NCI-H2227 treated with DMSO at 0.1 percent for 48 hours (cell line): Measurements from ENCODE around the gene EBF3.

Experiments used
- DNase-seq: peaks from one replicate; lab custom pipeline; 2025; lab: John Stamatoyannopoulos, UW

The EBF3 gene

GRCh38 chr10:129852829-129853561 lies 111.1 kb downstream of the EBF3 start:
- no peak for DNase-seq

DNA sequence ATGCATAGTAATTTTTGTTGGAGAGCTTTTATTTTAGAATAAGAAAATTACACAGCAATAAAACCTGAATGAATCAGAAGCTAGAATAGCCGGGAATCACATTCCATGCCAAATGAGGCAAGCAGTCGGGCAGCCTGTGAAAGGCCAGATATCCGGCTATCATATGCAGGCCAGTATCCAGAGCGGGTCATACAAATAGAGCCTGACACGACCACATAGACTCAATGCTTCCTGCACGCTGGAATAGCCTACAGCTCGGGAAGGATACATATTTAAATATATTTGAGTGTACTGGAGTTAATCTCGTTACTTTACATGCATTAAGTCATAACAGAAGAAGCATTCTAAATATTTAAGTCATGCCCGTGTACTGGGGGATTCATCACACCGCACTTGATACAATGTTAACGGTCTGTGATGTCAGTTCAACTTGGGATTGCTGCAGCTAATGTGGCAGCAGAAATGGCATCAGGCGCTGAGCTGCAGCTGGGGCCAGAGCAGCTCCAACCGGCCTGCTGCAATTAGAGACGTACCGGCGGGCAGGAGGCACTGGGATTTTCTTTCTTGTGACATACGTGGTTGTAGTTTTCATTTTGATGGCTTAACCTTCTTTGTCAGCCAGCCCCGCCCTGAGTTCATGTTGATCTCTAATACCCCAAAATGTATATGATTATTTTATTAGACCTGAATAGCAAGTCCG lies 112.0 kb downstream of the EBF3 start:
- DNase-seq: no peak

DNA sequence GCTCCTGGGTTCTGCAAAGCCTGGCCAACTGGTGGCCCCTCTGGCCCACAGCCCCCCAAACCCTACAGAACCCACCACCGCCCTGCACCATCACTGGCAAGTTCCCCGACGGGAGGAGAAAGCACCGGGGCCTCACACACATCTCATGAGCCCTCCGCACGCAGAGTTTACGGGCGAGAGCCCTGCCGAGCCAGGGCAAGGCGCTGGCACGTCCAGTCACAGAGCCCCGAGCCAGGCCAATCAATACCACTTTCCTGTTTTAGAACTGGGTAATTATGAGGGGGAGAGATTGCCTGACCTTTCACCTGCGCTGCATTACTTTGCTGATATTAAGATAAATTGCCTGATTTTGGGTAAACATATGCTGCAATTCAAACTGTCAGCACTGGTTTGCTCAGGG lies 113.3 kb downstream of the EBF3 start:
- DNase-seq: no peak

DNA sequence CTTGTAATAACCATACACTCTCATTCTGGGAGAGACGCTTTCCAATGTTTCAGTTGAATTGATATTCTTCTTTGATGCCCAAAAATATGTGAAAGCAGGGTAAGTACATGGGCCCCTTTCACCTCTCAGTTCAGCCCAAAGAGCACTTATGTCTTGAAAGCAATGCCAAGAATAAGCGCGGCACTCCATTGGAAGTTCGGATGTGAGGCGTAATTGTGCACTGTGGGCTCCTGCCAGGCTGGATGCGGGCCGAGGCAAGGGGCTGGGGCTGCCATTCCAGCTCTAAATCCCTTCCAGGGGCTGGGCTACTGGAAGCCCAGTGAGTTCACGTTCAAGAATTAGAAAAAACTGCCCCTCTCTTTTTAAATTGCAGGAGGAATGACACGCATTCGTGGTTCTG lies 113.8 kb downstream of the EBF3 start:
- no peak for DNase-seq

- DNase-seq: no peak
Measured at GRCh38 chr10:129849853-129850252, 114.2 kb downstream of the EBF3 start.

DNA sequence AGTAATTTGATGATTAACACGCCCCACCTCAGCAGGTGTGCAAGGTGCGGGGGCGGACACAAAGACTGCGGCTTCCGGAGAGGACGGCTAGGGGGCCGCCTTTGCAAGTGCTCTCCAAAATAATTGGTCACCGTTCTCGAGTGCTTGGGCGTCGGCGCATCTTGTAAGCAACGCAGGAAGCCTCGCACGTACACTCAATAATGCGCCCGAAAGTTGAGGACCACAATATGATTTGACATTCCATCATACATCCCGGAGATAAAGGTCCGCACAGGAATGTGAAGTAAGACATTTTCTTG lies 114.7 kb downstream of the EBF3 start:
- DNase-seq: no peak

- DNase-seq: no peak
Measured at GRCh38 chr10:129848696-129849451, 115.2 kb downstream of the EBF3 start.

DNA sequence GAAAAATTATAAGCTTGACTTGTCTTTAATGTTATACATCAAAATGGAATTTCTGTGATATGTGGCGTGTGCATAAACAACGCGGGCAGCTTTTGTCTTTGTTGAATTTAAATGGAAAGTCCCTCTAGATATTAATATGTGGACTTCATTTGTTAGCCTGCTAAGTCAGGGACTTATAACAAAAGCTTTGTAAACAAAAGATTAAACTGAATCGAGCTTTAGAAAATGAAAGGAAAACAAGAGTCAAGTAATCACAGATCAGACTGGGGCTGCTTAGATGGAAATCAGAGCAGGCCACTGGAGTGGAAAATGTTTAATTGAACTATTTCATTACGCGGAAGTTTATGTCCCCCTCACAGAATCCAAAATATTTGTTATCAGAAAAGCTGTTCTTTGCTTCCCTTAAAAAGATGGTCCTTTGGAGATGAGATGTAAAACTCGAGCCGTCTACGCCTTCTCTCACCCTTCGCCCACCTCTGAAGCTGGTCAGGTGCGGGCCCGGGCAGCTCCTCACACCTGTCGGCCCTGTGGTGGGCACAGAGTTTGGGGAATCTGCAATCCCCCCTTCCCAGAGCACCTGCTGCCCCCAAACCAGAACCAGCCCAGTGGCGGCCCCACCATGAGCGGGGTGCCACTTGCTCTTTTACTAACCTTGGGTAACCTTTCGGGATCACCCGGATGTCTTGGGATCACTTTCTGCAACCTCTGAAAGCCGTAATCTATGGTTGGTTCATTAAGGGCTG lies 116.2 kb downstream of the EBF3 start:
- DNase-seq: no peak

GRCh38 chr10:129846991-129847391 lies 117.1 kb downstream of the EBF3 start:
- DNase-seq: no peak

GRCh38 chr10:129845111-129845753 lies 118.8 kb downstream of the EBF3 start:
- no peak for DNase-seq

DNA sequence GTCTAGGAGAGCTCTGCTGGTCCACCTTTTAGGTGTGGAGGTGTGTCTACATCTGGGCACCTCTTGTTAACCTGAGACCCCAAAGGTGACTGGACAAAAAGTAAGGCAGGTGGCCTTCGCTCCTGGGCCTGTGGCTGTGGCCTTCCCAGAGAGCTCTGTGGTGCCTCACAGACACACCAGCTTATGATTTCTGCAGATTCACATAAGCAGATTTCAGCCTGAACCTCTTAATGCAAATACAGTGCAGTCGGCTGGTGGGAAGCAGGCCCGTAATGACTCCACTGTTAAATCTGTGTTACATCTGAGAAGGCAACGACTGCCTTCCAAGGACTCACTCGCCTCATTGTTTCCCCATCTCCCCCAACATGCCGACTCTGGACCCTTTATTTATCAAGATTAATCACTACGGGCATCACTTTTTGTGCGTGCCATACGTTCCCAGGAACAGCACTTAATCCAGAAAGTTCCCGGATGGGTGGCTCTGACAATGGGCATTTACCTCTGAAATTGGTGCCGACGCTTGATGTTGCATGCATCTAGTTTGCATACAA lies 119.8 kb downstream of the EBF3 start:
- no peak for DNase-seq

DNA sequence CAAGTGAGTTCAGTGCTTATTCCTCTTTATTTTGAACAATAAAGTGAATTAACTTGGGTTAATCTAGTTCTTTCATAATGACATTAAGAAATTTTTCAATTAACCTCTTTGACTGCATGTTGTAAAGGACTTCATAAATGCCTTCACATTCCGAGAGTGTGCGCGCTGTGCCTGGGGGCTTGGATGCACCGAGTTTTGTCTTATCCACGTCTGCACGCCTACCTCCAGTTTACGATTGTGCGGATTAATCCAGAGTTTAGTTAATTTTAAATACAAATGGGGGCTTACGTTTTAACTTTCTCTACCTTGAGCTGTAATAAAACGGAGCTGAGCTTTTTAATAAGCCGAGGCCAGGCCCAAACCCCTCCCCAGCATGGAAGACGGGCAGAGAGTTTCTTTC lies 120.4 kb downstream of the EBF3 start:
- DNase-seq: no peak

- DNase-seq: no peak
Measured at GRCh38 chr10:129843131-129843541, 120.9 kb downstream of the EBF3 start.

DNA sequence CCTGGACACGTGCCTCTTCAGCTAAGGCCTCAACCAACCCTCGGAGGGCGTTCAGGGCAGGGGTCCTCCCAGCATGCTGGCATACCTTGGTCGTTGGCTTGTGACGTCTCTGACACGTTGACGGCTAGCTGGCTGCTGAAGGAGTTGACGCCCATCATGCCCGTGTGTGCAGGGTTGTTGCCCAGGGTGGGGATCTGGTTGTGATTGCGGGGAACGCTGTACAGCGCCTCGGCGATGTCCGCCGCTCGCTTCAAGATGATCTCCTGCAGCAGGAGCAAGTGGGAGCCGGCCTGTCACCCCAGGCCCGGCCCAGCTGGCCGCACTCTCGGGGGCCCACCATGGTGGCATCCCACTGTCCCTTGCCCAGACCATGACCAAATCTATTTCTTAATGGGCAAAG lies 122.0 kb downstream of the EBF3 start:
- DNase-seq: no peak

GRCh38 chr10:129841590-129841989 lies 122.5 kb downstream of the EBF3 start:
- no peak for DNase-seq

DNA sequence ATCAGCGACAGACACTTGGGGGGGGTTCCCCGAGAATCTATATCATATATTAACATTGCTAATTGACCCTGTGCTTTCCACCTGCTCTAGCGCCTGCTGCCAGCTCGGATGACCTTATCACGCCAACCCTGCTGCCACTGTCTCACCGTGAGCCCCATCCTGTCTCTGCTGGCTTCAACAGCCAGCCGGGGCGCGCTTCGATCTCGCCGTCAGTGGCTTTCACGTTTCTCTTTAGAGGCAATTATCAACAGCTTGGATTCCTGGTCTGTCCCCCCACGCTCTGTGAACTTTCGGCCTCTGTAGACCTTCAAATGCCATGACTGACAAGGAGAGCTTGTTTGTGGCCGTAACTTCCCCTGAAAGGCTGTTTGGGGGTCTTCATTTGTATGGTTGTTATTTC lies 123.0 kb downstream of the EBF3 start:
- DNase-seq: no peak

DNA sequence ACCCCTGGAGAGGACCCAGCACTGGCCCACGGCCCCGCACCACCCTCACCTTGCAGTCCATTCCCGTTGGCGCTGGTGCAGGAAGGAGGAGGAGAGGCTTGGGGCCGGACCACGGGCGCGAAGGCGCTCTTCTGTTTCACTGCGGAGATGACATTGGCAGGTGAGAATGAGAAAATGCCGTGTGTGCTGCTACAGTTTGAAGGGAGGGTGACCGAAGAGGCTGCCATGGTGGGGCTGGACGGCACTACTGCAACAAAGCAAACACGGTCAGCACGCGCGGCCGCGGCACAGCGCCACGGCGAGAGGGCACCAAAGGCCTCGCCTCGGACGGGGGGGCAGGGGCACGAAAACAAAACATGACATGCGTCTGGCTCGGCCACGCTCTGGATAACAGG lies 123.9 kb downstream of the EBF3 start:
- no peak for DNase-seq

- no peak for DNase-seq
Measured at GRCh38 chr10:129839285-129840195, 124.5 kb downstream of the EBF3 start.

DNA sequence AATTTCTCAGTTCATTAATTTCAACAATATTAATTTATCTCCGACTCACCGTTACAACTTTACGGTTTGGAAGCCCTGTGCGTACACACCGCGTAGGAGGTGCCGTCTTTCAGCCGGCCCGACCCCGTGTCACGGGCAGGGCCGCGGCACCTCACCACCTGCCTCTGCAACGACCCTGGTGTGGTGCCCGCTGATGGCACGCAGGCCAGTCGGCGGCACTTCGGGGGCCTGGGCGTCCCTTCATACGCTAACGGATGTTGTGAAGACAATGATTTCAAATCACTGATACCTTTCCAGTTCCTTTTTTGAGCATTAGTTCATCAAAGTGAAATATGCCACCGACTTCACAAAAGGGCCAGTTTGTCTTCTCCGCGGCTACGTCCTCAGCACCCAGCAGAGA lies 125.3 kb downstream of the EBF3 start:
- DNase-seq: no peak

DNA sequence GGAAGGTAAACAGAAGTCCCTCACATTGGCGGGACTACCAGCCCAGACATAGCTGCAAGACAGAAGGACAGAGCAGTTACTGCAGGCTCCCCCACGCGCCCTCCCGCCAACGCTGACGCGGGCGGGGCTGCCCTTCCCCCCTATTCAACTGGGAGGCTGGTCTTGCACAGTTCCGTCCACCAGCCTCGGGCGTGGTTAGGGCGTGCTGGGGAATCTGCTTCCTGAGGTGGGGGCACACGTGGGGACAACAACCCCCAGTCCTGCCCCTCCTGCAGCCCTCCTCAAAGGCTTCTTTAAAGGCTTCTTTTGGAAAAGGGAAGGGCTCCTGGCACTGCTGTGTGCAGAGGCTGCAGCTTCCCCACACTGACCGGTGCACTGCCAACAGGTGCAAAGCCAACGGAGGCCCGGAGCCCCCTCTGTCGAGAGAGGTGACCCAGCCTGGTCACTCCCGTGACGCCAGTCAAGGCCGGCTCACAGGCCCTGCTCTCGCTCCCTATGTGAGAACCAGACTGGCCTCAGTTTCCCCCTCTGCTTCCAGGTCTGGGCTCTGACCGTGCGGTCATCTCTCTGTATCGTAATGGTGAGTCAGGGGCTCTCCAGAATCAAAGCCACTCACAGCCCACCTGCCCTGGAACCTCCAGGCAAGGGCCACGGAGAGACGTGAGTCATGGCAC lies 126.0 kb downstream of the EBF3 start:
- no peak for DNase-seq
